H7 (cell line): Measurements from ENCODE around the gene CDH8. TPM values are rescaled to one million over a fixed set of nuclear protein-coding genes. Genes with fewer than 3 reads are reported as not detected.

Experiments
- DNase-seq: peaks from one replicate; pipeline ENCODE4 v3.0.0; 2012
- H3K27me3 ChIP-seq: 2 replicates; pipeline ENCODE4 v1.6.0; 2011; ENCODE audit warnings: mild to moderate bottlenecking, low read length; ENCODE audit not compliant: control insufficient read depth, insufficient read depth
- H3K36me3 ChIP-seq: replicated peaks from 2 replicates; pipeline ENCODE4 v1.5.1; 2011; ENCODE audit warnings: low read length; ENCODE audit not compliant: control insufficient read depth, insufficient read depth
- H3K4me3 ChIP-seq: 2 replicates; pipeline ENCODE4 v1.5.1; 2011; ENCODE audit warnings: low read depth, mild to moderate bottlenecking, control low read depth, low read length, moderate library complexity; ENCODE audit not compliant: insufficient read depth
- total RNA-seq: library from RNA; depleted of rRNA; stranded (reverse); fragments of >200 nt; shearing (Covaris generic); gene quantifications from 2 replicates; pipeline ENCODE4 v1.2.3, GENCODE V29; 2014

CDH8 gene
- total RNA-seq, 1 experiment from 2014 or later, result 0.87 TPM

DNA sequence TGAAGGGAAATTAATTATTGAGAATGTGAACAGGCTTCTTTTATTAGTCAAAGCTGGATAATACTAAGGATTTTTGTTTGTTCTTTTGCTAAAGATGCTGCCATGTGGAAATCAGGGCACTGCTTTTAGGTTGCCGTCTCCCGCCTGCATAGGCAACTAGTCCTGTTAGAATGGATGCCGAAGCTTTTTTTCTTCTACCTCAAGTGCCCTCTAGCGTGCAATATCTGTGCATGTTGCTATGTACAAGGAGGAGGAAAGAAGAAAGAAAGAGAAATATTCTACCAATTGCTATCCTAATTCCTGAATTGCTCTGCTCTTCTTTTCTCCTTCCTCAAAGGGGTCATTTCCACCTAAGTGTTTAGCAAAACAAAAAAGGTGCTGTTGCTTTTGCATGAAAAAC is 5.2 kb upstream of the CDH8 start:
- Histone ChIP-seq H3K27me3 (peaks cover 20% of the 10 kb centered on the region), H3K36me3 (no peaks in the 10 kb centered on the region), H3K4me3 (no peak overlapping the region)
- peak; percentile 30 for DNase-seq

DNA sequence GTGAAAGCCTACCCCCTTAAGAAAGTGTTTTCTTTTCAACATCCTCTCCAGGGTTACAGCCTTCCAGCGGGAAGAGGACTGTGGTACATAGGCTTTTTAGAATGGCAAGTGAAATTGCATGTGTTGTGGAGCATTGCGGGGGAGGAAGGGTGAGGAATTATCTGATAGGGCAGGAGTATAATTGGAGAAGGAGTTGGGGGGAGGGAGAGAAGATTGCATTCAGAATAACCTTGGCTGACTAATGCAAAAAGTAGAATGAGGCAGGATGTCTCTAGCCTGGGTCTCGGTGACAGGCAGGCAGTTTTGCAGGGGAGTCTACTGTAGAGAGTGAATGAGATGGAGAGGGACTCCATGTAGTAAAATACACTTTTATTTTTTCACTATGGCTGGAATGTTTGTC is 2.4 kb upstream of the CDH8 start:
- no peak overlapping the region for H3K4me3 ChIP-seq
- peaks cover 47% of the 10 kb centered on the region for H3K27me3 ChIP-seq

DNA sequence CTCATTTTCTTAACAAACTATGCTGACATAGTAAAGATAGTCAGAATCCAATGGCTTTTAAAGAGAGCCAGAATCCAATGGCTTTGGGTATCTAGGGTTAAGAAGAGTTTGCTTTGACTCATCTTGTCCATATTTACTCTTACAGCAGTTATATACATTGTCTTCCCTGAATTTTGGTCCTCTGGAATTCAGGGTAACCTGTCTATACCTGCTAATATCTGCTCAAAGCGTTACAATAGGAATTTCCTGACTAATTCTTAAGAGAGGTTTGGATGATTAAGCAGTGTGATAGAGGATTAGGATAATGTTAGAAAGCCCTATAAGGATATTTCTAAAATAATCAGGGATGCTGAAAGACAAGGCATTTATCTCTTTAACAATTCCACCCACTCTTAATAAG is 2.0 kb upstream of the CDH8 start:
- DNase-seq, result no peak
- Histone ChIP-seq H3K27me3 (peaks cover 49% of the 10 kb centered on the region), H3K4me3 (no peak overlapping the region), H3K36me3 (no peaks in the 10 kb centered on the region)

More for the DNA sequence above, 2.4 kb upstream of the CDH8 start:
- no peak for DNase-seq
- no peaks in the 10 kb centered on the region for H3K36me3 ChIP-seq

DNA sequence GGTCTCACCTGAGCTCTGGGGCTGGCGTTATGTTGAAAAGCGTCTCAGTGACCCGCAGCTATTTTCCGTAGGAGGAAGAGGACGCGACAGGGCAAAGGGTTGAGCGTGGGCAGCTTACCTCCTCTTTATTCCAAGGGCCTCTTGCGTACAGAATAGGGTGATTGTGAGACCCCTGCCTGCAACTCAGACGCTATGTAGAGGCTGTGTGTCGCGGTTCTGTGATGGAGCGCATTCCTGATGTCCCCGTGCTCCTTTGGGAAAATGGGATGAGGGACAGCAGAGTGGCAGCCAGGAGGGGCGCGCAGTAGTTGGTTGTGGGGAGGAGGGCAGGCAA is 531 bp upstream of the CDH8 start:
- Histone ChIP-seq H3K36me3 (no peaks in the 10 kb centered on the region), H3K4me3 (peak overlapping the region; percentile 57), H3K27me3 (peaks cover 53% of the 10 kb centered on the region)
- peak; percentile 17 for DNase-seq

DNA sequence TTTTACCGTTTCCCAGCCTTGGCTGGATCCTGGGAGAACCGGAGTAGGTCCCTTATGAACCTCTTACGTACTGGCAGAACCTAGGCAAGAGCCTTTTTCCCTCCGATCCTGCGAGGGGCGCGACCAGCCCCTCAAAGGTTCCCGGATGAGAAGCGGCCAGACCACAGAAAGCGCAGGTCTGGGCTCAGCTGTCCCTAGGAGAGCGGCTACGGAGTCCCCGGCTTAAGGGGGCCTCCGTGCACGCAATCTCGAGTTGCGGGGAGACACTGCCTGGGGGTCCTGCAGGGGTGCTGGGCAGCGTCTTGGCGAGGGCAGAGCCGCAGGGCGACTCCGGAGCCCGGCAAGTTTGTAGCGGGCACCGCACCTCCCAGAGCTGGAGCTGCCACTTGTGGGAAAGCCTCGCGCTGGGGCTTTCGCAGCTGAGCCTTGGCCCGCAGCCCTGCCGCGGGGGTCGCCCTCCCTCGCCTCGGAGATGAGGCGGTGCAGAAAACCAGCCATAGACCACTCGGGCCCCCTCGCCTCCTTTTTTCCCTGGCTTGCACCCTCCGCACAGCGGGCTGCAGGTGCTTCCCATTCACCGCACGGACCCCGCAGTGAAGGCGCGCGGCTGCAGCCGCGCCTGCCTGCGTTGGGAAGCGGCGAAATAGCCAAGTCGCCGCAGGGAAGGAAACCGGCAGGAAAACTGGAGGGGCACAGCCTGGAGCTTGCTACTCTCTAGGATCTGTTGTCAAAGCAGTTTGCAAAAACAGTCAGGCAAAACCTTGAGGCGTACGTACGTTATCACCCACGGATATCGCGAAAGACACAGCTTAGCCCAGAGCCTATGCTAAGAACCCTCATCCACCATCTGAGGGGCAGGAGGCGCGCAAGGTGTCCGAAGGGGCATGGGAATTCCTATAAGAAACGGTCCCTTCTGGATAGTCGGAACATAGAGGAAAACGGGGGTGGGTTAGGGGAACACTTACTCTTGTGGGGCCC is 834 bp downstream of the CDH8 start:
- H3K36me3 ChIP-seq, result no peaks in the 10 kb centered on the region
- H3K27me3 ChIP-seq, result peaks cover 53% of the 10 kb centered on the region
- H3K4me3 ChIP-seq, result peak overlapping the region; percentile 57
- DNase-seq, result peak; percentile 71

DNA sequence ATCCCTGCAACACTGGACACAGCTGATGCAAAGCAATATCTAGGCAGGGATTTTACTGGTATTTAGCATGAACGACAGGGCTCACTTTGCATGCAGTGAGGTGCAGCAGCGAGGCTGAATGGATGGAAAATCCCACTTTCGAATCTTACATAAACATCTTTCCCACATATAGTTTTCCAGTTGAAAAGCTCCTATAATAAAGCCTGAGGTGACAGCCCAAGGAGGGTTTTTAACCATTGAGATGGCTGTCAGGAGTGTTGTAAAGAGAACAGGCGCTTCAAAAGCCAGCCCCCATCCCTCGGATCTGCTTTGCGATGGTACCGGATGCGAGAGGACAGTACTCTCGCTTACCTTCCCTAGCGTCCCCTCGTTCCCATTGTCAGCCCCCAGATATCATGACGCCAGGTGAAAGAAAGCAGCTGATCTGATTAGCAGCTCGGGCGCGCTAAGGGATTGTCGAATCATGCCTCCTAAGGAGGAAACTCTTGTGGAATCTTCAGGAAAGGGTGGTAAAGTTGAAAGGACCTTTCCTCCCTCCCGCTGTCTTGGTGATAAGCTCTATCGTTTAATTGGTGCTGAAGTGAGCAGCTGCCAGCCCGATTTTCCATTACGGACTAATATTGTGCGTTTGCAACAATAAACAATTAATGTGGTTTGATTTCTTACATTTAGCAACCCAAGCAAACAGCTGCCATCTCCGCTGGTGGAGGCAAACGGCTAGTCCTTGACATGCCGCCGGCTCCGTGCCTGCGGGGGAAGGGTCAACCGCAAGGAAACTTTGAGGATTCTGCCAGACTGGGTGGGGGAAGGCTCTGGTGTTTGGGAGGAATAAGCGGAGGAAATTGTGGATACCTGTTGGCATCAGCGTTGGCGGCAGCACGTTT is 1.8 kb downstream of the CDH8 start:
- peaks cover 53% of the 10 kb centered on the region for H3K27me3 ChIP-seq
- DNase-seq, result peak; percentile 25
- H3K36me3 ChIP-seq, result no peaks in the 10 kb centered on the region
- peak overlapping the region; percentile 57 for H3K4me3 ChIP-seq

DNA sequence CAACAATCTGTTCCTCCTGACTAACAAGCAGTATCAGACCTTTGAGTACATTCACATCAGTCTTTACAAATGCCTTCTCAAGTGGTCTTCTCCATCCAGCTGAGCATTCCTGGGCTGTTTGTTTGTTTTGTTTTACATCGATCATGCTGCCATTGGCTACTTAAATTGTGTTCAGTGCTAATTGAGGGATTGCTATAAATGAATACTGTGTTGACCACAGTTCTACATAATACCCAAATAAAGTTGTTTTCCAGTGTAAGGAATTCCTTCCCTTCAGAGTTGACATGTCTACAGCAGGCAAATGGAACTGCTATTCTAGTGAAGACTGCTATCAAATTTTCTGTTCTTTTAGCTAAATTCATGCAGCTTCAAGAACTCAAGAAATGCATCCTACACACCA is 3.2 kb downstream of the CDH8 start:
- H3K27me3 ChIP-seq, result peaks cover 49% of the 10 kb centered on the region
- no peaks in the 10 kb centered on the region for H3K36me3 ChIP-seq
- no peak for DNase-seq
- H3K4me3 ChIP-seq, result no peak overlapping the region

DNA sequence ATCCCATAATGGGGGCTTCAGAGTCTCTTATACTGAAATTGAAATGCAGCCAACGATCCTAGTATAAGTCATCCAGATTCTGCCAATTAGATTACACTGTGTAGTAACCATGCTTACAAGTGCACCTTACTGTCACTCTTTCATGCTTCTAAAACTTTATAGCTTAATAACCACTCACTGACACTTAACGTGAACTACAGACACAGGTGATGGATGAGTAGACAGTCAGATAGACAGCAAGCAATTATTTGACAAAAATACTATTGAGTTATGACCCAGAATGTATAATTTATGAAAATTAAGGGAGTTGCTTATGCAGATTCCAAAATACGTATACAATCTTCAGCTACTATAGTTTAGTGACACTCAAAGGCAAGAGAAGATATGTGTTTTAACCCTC is 6.3 kb downstream of the CDH8 start:
- no peaks in the 10 kb centered on the region for H3K36me3 ChIP-seq
- H3K27me3 ChIP-seq, result peaks cover 19% of the 10 kb centered on the region
- no peak overlapping the region for H3K4me3 ChIP-seq
- no peak for DNase-seq

DNA sequence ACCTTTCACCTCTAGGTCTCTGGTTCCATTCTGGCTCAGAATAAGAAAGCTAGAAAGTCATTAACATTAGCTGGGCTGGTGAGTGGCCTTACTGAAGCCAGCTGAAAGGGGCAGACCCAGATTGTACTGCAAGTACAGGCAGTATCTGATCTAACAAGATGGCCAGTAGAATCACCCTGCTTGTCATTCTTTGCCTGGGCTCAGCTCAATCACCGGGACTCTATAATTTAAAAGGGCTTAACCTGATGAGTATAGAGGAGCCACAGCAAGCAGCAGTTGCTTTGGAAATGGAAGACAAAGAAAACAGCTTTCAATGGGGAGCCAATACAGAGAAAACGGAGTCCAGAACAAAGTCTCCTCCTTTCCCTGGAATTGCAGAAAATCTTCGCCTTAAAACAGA is 13.6 kb downstream of the CDH8 start:
- Histone ChIP-seq H3K36me3 (no peaks in the 10 kb centered on the region), H3K27me3 (no peaks in the 10 kb centered on the region), H3K4me3 (no peak overlapping the region)
- no peak for DNase-seq

DNA sequence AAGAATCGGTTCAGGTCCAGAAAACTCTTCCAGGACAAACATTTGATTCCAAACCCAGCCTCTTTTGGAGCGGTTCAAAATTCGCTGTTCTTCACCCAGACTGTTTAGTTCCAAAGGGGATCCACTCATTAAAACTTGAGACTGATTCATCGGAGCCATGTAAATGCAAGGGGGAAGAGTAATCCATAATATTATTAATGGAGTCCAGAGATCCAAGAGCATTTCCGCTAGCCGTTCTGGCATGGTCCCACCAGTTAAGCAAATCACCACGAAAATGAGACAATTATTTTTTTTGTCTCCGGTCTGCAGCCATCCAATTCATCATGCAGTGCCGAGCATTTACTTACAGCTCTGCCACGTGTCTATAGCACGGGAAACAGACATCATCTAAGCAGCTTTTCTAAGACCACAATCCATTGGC is 15.1 kb downstream of the CDH8 start:
- Histone ChIP-seq H3K36me3 (no peaks in the 10 kb centered on the region), H3K4me3 (no peak overlapping the region), H3K27me3 (no peaks in the 10 kb centered on the region)
- no peak for DNase-seq

DNA sequence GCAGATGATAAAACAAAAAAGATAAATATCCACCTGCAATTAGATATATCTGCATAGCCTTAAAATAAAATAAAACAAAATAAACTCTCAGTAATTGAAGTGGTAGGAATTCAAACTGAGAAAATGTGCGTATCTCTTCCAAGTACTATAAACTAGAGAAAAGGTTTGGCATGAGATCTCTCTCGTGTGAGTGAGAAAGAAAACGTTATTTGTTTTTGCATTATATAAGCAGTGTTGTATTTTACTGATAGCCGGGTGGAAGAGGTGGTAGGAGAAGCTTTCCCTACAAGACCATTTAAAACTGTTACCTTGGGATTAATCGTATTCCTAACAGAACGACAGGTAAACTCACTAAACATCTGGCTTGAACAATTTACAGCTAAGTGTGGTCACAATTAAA is 15.6 kb downstream of the CDH8 start:
- H3K4me3 ChIP-seq, result no peak overlapping the region
- no peaks in the 10 kb centered on the region for H3K27me3 ChIP-seq
- DNase-seq, result no peak
- H3K36me3 ChIP-seq, result no peaks in the 10 kb centered on the region

DNA sequence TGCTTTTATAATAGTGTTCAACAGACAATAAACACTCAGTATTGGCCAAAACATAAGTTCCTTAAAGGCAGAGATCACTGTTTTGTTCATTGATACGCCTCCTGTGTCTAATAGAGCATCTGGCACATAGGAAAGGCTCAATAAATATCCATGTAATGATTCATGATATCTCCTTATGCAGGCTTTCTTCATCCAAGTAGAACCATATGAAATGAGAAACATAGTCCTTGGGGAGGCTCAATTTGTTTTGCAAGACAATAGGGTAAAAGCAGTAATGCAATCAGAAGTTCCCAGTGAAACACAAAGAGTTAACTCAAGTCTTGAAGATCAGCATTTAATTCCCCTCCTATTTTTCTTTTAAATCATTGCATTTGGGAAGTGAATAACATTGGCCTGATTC is 16.4 kb downstream of the CDH8 start:
- DNase-seq, result no peak
- no peaks in the 10 kb centered on the region for H3K36me3 ChIP-seq
- no peak overlapping the region for H3K4me3 ChIP-seq
- no peaks in the 10 kb centered on the region for H3K27me3 ChIP-seq

DNA sequence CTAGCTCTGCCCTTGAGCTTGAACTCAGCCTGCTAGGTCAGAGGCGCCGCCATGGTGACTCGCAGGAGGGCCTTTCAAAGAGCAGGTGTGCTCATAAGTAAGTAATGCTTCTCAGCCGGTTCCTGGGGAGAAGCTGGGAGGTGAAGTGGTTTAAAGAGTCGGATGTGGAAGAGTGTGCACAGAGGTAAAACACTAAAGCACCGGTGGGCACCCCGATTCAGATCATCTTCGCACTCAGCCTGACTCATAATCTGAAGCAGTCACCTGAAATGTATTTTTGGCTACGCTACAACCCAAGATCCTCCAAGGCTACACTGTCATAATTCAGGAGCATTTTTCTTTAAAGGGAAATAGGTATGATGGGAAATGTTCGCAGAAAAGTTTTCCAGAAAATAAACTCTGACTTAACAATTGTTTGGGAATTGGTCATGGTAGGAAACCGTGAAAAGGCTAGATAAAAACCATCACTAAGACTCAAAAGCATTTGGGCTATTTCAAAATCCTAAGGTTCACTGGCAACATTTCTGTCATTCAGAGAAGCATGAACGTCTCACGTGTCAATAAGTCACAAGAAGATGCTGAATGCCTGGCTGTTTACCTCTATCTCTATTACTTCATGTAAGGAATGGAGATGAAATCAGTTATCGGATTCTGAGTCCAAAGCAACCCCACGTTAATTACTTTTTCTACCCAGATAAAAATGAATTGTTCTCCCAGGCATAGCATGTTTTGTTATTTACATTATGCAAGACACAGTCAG is 17.8 kb downstream of the CDH8 start:
- Histone ChIP-seq H3K27me3 (no peaks in the 10 kb centered on the region), H3K4me3 (no peak overlapping the region), H3K36me3 (no peaks in the 10 kb centered on the region)
- DNase-seq, result no peak

DNA sequence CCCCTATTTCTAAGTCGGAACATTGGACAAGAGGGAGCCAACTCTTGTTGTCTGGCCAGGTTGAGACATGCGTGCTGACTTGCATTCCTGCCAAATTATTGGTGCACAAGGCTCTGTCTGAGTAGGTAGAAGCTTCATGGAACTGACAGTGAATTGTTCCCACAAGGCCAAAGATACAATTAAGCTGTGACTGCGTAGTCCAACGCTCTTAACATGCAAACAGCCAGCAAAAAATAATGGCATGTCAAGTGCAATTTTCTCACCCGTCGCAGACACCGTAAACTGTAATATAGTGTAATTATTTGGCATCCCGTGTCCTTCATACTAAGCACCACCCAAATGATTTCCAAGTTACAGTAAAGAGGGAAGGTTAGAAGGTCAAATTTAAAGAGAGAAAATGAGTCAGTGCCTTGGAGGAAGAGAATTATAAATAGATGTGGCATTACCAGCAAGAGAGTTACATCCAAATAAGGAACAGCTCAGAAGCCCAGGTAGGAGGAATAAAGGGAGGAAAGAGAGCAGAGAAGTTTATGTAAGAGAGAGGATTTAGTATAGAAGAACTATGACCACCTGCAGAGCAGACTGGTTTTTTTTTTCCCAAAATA is 21.8 kb downstream of the CDH8 start:
- no peak overlapping the region for H3K4me3 ChIP-seq
- no peaks in the 10 kb centered on the region for H3K36me3 ChIP-seq
- H3K27me3 ChIP-seq, result no peaks in the 10 kb centered on the region
- no peak for DNase-seq
